ENCODE measurements around the gene GJB2. TPM values are rescaled to one million over a fixed set of nuclear protein-coding genes. Genes with fewer than 3 reads are reported as not detected.

Gene GJB2
- 1 to 10 TPM in 1 of 2 donors, under 1 TPM in 1; 0.78 to 2.3 TPM for total RNA-seq

DNA sequence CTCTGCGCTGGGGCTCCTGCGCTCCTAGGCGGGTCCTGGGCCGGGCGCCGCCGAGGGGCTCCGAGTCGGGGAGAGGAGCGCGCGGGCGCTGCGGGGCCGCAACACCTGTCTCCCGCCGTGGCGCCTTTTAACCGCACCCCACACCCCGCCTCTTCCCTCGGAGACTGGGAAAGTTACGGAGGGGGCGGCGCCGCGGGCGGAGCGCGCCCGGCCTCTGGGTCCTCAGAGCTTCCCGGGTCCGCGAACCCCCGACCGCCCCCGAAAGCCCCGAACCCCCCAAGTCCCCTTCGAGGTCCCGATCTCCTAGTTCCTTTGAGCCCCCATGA lies at the start of gene GJB2:
Gene GJB2, minus strand, starts transcription at position 103 of the 326 bp plus-strand sequence. CDS start 3,357 bp downstream, outside the sequence.
- no peak for ATAC-seq
- Histone ChIP-seq H3K4me1 (peaks cover 36% of the 10 kb centered on the region), H3K4me3 (peak within 1 kb of the TSS; percentile 33 to 64), H3K27ac (no peak within 1 kb of the TSS), H3K27me3 (peaks cover 0 to 20% of the 10 kb centered on the region in 2 donors), H3K36me3 (replicated peaks in 1 of 2; ENCODE audit: insufficient read depth in 1 of 2, low read depth in 2 of 2) (no peaks in the 10 kb centered on the region), H3K9me3 (no peaks in the 10 kb centered on the region)
- TF ChIP-seq POLR2A (IDR thresholded peaks at IDR 0.05): no peak
- TF ChIP-seq, protein P1, sequence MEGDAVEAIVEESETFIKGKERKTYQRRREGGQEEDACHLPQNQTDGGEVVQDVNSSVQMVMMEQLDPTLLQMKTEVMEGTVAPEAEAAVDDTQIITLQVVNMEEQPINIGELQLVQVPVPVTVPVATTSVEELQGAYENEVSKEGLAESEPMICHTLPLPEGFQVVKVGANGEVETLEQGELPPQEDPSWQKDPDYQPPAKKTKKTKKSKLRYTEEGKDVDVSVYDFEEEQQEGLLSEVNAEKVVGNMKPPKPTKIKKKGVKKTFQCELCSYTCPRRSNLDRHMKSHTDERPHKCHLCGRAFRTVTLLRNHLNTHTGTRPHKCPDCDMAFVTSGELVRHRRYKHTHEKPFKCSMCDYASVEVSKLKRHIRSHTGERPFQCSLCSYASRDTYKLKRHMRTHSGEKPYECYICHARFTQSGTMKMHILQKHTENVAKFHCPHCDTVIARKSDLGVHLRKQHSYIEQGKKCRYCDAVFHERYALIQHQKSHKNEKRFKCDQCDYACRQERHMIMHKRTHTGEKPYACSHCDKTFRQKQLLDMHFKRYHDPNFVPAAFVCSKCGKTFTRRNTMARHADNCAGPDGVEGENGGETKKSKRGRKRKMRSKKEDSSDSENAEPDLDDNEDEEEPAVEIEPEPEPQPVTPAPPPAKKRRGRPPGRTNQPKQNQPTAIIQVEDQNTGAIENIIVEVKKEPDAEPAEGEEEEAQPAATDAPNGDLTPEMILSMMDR (IDR thresholded peaks at IDR 0.05): no peak
- intact Hi-C loops (cut with DNase I): no loop called here
- 1% methylated on average over 35 of the region's 39 CpGs; no CpG with 5 or more reads in 1 of the 2 donors for WGBS, 2 donors
- DNase-seq: peak in 1 of 4 donors; percentile 33

DNA sequence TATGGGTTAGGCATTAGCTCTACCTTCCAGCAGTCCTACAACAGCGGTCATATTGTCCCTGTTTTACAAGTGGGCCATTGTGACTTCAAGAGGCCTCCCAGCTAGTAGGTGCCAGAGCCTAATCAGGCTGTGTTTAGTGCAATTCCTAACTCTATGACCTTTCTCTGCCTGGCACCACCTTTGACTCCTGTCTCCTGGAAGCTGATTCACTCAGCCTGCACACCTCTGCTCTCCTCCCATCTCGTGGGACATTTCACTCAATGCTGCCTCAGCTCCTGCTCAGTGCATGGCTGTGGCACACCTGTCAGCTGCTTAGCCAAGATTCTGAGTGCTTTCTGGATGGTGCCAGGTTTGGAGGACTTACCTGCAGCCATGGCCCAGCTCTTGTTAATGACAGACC lies 48.9 kb upstream of the GJB2 start:
- H3K9me3 ChIP-seq: no peaks in the 10 kb centered on the region
- H3K4me3 ChIP-seq: no peak overlapping the region
- no peaks in the 10 kb centered on the region for H3K36me3 ChIP-seq (replicated peaks in 1 of 2; ENCODE audit: insufficient read depth in 1 of 2, low read depth in 2 of 2)
- DNase-seq (no peak), ATAC-seq (peak; percentile 48)
- no peak overlapping the region for H3K27ac ChIP-seq
- intact Hi-C loops (cut with DNase I): no loop called here
- TF ChIP-seq POLR2A (IDR thresholded peaks at IDR 0.05): no peak
- TF ChIP-seq, protein P1 (IDR thresholded peaks at IDR 0.05): no peak
- no peaks in the 10 kb centered on the region for H3K27me3 ChIP-seq
- WGBS, 2 donors: 33 to 39% methylated on average over 2 of the region's 2 CpGs
- H3K4me1 ChIP-seq: no peaks in the 10 kb centered on the region

DNA sequence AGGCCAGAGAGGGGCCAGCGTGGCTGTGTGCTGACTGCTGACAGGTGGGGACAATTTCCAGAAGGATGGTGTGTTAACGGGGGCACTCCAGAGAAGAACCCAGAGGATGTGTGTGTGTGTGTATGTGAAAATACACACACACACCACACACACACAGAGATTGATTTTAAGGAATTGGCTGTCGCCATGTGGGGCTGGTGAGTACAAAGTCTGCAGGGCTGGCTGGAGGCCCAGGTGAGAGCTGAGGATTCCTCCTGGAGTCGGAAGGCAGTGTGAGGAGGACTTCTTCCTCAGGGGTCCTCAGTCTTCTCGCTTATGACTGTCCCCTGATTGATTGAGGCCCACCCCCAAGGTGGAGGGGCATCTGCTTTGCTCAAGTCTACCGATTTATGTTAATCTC lies 47.0 kb upstream of the GJB2 start:
- intact Hi-C loops (cut with DNase I): no loop called here
- no peak for DNase-seq

DNA sequence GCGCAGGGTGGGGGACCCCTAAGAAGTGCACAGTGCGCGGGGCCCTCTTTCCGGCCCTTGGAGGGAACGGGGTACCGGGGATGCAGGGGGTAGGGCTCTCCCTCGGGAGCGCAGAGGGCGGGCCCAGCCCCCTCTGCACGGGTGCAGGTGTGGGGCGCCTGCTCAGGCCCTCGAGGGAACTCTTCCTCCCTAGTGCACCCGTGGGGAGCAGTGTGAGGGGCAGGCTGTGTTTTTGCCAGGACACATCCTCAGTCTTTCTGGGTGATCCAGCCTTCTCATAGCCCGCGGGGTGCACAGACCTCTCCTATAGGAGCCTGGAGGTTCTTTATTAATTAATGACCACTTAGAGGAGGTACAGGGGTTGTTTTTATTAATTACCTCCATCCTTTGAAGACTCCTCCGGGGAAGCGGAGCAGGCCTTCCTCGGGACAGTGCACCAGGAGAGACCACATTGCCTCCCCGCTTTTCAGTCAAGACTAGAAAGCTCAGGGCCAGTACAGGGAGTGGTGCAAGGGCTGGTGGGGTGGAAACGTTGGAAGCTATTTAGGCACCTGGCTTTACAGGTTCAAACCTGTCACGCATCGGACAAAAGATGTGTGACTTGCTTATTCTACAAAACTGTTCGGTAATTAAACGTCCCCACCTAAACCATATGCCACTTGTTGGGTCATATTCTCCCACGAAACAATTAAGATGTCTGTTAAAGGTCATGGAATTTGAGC lies 40.0 kb upstream of the GJB2 start:
- peaks cover 0 to 12% of the 10 kb centered on the region in 2 donors for H3K27me3 ChIP-seq
- ATAC-seq (no peak), DNase-seq (no peak)
- no peaks in the 10 kb centered on the region for H3K9me3 ChIP-seq
- peaks cover 12% of the 10 kb centered on the region for H3K4me1 ChIP-seq
- no peaks in the 10 kb centered on the region for H3K36me3 ChIP-seq (replicated peaks in 1 of 2; ENCODE audit: insufficient read depth in 1 of 2, low read depth in 2 of 2)
- no peak overlapping the region for H3K4me3 ChIP-seq
- TF ChIP-seq, protein P1 (IDR thresholded peaks at IDR 0.05): no peak
- no peak for TF ChIP-seq POLR2A (IDR thresholded peaks at IDR 0.05)
- 37 to 68% methylated on average over 15 to 24 of the region's 25 CpGs for WGBS, 2 donors
- no peak overlapping the region for H3K27ac ChIP-seq
- intact Hi-C loops (cut with DNase I): no loop called here

More for the DNA sequence above, 47.0 kb upstream of the GJB2 start:
- Histone ChIP-seq H3K9me3 (no peaks in the 10 kb centered on the region), H3K36me3 (replicated peaks in 1 of 2; ENCODE audit: insufficient read depth in 1 of 2, low read depth in 2 of 2) (no peaks in the 10 kb centered on the region), H3K4me1 (no peaks in the 10 kb centered on the region), H3K27me3 (no peaks in the 10 kb centered on the region), H3K4me3 (no peak overlapping the region), H3K27ac (no peak overlapping the region)
- TF ChIP-seq, protein P1 (IDR thresholded peaks at IDR 0.05): no peak
- no peak for TF ChIP-seq POLR2A (IDR thresholded peaks at IDR 0.05)
- 66 to 75% methylated on average over 6 of the region's 6 CpGs for WGBS, 2 donors
- no peak for ATAC-seq
